A172 (cell line): ENCODE measurements around the gene SLC18A3. TPM values are rescaled to one million over a fixed set of nuclear protein-coding genes. Genes with fewer than 3 reads are reported as not detected.
A peak's percentile ranks its signal among the peaks of the same experiment; 100 is the strongest.

ENCODE experiments used
- DNase-seq: peaks from one replicate; pipeline ENCODE4 v3.0.0-alpha.2; 2015; ENCODE audit warnings: low spot score
- total RNA-seq: library from RNA; depleted of rRNA; stranded (reverse); fragments of >200 nt; shearing (Covaris generic); gene quantifications from 2 replicates; pipeline ENCODE4 v1.2.3, GENCODE V29; 2014; rRNA removed

The SLC18A3 gene
- not detected in 2 replicates for total RNA-seq

DNA sequence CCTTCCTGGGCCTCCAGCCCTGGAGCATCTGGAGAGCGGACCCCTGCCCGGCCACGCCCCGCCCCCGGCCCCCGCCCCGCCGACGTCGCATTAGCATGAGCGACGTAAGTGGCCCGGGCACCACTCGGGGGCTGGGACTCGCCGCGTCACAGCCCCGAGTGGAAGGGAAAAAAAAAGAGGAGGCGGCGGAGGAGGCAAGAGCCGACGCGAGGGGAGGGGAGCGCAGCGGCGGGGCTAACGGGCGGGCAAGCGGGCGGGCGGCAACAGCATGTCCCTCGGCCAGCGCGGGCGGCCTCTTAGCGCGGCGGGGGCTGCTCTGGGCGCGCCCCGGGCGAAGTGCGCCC lies at the start of gene SLC18A3:
Gene SLC18A3, plus strand, starts transcription at position 197 of the 344 bp plus-strand sequence. CDS start 431 bp downstream, outside the sequence.
- DNase-seq = no peak

DNA sequence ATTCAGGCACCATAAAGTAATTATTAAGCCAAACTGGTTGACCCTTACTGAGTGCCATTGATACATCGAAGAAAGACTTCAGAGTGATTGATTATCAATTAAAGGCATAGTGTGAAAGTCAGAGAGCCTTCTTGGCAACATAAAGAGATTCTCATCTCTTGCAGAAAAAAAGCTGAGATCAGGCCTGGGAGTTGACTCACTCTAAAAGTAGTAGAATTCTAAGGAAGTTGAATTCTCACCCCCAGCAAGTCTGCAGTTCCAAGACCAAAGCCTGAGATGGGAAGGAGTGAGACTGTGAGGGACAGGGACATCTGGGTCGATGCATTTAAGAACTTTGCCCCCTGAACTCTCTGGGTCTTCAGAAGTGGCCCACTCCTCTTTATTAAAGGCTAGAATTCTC lies 49.6 kb upstream of the SLC18A3 start:
- no peak for DNase-seq

DNA sequence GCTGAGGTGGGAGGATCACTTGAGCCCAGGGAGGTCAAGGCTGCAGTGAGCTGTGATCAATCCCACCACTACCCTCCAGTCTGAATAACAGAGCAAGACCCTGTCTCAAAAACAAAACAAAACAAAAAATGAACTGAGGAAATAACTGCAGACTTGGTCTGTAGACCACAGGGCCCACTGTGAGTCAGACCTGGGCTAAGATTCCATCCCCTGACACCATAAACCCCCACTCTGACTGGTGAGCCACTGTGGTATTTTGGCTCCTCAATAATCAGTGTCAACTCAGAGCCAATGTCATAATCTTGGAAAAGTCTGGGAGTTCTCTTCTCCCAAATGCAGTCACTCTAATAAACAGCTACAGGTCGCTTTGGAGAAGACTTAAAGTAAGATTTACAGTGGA lies 47.2 kb upstream of the SLC18A3 start:
- DNase-seq = no peak

DNA sequence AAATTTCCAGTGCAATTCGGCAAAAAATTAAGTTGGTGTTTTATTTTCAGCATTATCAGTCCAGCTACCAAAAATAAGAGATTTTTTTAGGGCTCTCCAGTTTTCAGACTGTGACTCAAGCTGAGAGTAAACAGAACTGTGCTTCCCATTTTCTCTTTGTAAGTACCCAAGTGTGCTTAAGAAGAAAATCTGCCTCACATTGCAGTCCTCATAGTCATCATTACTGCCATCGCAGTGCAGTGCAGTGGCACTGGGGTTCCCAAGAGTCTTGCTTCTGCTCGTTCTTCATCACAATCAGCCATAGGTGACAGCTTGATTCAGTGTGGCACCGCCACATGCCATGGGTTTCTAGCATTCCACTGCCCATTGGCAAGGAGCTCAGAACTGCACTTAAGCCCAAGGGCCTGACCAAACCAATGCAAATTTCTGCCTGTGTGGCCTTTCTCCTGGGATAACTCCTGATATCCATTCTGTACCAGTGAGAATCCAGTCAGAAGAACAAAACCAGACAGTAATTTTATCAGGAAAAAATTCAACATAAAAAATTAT lies 45.6 kb upstream of the SLC18A3 start:
- DNase-seq = no peak

DNA sequence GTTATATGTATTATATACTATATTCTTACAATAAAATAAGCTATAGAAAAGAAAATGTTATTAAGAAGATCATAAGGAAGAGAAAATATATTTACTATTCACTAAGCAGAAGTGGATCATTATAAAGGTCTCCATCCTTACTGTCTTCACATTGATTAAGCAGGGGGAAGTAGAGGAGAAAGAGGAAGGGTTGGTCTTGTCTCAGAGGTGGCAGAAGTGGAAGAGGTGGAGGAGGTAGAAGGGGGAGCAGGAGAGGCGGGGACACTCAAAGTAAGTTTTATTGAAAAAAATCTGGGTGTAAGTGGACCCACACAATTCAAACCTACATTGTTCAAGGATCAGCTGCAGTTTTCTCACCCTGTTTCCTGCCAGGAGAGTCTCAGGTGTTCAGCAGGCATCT lies 42.3 kb upstream of the SLC18A3 start:
- no peak for DNase-seq

DNA sequence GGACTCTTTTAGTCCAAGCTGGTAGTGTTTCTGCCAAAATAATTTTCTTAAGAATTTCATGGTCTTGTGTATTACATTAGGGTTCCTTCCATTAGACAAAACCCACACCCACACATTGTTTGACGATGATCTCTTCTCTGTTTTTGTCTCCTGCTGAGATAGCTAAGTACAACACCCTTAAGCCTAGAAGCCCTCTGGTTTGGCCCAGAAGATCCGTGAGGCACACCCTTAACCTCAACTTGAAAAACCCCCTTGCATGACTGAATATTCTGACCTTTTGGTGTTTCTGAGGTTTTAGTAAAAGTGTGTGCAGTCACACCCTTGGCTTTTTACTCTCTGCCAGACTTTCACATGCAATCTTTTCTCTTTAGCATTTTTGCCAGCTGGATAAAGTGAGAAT lies 41.9 kb upstream of the SLC18A3 start:
- peak; percentile 62 for DNase-seq

DNA sequence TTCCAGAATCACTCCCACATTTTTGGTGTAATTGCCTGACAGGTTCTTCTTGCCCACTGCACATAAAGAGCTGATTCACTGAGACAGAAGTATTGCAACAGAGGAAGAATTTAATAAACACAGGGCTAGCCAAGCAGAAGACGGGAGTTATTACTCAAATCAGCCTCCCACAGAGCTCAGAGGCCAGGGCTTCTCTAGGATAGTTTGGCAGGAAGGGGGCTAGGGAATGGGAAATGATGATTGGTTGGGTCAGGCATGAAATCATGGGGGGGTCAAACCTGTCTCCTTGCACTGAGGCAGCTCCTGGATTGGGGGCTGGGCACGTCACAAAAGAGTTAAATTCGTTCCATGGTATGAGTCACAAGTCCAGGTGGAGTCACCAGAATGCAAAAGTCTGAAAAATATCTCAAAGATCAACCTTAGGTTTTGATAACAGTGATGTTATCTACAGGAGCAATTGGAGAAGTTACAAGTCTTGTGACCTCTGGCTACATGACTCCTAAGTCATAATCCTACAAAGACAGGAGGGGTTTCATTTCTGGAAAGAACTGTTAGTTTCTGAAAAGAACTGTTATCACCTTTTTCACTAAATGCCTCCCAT lies 41.0 kb upstream of the SLC18A3 start:
- no peak for DNase-seq

DNA sequence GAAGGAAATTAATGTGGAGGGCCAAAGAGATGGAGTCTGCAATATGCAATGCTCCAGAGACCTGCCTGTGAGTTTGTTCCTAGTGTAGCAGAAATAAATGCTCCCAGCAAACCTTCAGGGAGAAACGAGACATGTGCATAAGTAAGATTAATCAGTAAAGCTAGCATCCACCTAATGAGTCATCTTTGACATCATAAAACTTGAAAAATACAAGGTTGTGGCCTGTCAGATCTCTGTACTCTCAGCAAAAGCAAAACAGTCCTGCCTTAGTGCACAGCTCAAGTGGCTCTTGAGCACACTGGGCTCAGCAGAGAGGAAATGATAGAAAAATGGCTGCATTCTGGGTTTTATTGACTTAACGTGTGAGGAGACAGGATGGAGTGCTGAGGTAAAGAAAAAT lies 38.7 kb upstream of the SLC18A3 start:
- DNase-seq = peak; percentile 60

DNA sequence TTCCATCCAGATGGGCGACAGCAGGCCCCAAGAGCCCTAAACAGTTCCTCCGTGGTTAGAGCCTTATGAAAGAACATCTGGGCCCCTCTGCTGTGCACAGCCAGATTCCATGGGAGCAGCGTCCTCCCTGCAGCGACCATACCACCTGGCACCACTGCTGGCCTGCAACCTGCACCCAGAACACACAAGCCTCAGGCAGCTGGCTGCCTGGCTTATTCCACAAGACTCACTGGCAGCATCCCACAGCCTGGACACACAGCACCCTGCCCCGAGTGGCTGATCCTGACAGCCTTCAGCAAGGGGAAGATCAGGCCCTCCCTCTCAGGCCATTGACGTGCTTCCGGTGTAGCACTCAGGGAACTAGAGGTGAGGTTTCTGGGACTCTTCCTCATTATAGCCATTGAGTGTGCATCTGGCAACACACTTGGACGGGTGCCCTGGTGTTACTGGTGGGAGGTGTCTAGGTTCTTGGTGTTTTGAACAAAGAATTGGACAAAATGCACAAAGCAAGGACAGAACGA lies 37.5 kb upstream of the SLC18A3 start:
- no peak for DNase-seq

DNA sequence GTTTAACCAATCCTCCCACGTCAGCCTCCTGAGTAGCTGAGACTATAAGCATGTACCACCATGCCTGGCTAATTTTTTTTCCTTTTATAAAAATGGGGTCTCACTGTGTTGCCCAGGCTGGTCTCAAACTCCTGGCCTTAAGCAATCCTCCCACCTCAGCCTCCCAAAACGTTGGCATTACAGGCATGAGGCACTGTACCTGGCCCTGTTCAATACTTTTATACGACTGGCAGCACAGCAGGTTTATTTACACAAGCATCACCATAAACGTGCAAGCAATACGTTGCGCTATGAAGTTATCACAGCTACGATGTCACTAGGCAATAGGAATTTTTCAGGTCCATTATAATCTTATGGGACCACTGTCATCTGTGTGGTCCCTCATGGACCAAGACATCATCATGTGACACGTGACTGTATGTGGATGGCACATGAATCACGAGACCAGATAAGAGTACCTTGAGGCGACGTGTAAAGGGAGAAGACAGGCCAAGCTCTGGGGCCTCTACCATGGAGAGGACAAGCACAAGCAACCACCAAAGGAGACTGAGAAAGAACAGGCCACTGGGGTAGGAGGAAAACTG lies 34.5 kb upstream of the SLC18A3 start:
- no peak for DNase-seq

DNA sequence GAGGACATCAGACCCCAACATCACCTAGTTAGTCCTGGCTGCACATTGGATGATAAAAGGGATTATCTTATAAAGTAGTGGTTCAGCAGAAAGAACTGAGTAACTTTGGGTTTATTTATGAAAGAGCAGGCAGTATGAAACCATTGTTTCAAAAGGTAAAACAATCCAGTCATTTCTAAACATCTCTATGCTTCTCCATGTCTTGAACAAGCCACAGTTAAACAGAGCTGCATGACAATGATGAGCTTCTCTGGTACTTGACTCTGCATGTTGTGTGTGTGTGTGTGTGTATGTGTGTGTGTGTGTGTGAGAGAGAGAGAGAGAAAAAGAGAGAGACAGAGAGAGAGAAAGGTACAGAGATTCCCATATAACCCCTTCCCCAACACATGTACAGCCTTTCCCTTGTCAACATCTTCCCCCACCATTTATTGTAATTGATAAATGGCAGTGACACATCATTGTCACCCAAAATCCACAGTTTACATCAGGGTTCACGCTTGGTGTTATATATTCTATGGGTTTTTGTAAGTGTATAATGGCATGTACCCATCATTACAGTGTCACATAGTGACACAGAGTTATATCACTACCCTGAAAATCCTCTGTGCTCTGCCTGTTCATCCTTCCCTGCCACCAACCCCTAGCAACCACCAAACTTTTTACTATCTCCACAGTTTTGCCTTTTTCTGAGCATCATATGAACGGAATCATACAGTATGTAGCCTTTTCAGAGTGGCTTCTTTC lies 32.8 kb upstream of the SLC18A3 start:
- no peak for DNase-seq

DNA sequence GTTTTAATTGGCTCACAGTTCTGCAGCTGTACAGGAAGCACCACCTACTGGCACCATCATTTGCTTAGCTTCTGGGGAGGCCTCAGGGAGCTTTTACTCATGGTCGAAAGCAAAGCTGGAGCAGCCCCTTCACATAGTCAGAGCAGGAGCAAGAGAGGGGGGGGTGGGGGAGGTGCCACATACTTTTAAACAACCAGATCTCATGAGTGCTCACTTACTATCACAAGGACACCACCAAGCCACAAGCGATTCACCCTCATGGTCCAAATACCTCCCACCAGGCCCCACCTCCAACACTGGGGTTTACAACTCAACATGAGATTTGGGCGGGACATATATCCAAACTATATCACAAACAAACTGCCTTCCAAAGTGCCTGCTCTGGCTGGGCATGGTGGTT lies 31.7 kb upstream of the SLC18A3 start:
- no peak for DNase-seq

DNA sequence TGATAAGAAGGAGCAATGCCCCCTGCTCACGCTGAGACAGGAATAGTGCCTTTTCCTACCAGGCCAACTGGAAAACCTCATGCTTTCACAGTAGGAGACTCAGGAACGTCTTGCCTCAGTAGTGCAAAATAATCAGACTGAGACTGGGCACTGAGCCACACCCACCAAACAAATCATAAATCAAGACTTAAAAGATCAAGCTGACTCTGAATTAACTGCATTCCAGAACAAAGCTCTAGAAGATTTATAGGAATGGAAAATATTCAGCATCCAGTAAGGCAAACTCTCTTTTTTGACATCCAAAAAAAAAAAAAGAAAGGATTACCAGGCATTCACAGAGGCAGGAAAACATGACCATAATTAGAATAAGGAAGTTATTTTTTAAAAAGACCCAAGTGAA lies 30.5 kb upstream of the SLC18A3 start:
- peak; percentile 42 for DNase-seq

DNA sequence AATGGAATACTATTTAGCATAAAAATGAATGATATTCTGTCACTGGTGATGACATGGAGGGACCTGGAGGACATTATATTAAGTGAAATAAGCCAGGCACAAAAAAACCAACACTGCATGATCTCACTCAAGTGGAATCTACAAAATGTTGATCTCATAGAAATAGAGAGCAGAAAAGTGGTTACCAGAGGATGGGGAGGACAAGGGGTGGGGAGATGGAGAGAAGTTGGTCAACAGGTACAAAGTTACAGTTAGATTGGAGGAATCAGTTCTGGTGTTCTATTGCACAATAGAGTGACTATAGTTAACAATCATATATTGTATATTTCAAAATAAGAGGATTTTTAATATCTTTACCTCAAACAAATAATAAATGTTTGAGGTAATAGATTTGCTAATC lies 24.7 kb upstream of the SLC18A3 start:
- DNase-seq = no peak

DNA sequence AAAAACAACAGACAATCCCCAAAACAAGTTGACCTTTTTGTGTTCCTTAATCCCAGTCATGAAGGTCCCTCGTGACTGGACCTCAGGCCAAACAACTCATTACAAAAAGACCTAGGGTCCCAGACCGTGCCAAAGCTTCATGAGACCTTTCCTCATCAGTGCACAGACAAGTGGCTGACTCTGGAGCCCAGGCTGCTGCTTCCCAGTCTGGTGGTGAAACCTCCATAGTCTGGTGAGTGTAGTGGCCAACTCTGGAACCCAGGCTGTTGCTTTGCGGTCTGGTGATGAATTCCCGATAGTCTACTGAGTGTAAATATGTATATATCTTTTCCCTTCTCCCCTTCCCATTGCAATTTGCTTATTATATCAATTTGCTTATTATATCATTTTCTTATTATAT lies 22.1 kb upstream of the SLC18A3 start:
- DNase-seq = no peak

DNA sequence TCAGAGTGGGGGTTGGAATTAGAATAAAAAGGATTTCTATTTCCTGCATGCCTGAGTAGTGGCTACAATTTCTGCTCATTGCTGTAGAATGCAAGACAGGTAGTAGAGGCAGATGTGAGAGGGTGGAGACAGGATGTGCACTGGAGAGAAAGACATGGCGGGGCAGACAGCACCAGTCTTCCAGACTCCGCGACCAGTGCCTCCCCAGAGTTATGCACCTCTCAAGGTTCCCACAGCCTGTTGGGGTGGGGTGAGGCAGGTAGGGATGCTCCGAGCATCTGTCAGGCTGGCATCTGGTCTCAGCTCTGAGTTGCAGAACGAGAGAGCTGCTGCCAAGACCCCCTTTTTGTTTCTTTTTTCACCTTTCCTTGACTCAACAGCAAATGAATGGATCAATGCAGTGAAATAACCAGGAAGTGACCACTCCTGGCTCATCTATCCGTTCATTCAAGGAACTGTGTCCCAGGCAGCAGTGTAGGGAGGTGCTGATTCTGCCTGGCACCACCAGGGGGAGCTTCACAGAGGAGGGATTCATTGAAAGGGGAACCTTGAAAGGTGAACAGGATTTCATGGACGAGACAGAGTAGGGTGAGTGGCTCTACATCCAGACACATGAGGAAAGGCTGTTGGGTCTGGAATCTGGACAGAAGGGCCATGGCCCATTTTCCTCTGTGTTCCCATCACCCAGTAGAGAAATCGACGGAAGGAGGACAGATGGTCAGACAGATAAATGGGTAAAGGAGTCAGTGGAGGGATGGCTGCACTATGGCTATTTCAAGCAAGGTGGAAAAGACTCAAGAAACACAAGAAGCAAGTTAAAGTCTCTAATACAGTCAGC lies 17.2 kb upstream of the SLC18A3 start:
- peak; percentile 49 for DNase-seq

DNA sequence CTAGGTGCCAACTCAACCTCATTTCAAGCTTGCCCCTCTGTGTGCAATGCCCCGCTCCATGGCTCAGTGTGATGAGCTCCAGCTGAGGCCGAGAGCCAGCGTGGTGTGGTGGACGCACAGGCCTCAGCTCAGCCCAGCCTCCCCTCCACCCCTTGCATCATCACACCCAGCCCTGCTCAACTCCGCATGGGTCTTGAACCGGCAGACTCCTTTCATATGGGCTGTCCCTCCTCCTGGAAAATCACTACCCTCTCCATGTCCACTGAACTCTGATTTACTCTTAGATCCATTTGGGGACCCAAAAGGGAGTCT lies 16.6 kb upstream of the SLC18A3 start:
- DNase-seq = no peak

DNA sequence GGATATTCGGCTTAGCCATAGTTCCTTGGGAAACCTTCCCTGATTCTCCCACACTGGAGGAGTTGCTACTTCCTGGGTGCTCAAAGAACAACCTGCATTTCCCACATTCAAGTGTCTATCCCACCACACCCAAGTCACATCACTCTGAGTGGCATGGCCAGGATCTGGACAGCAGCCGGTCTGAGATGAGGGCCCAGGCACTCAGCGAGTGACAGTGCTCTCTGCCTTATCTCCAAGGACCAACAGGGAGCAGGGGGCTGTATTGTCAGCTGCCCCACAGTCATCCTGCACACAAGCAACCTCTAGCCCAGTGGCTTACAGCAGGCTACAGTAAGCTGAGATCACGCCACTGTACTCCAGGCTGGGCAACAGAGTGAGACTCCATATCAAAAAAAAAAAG lies 16.1 kb upstream of the SLC18A3 start:
- DNase-seq = no peak

DNA sequence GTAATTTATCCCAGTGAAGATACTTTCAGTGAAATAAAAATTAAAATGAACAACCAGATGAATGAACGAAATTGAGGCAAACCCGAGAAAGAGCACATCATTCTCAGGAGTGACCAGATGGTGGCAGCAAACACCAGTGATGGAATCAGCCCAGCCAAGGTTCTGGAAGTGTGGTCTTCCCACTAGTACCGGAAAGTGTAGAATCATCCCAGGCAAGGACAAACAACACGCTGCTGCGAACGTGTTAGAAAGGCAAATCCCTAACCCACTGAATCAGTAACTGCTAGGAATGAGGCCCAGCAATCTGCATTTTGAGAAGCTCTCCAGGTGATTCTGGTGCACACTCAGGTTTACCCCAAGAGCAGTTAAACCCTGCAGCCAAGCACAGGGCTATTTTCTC lies 15.5 kb upstream of the SLC18A3 start:
- peak; percentile 69 for DNase-seq

DNA sequence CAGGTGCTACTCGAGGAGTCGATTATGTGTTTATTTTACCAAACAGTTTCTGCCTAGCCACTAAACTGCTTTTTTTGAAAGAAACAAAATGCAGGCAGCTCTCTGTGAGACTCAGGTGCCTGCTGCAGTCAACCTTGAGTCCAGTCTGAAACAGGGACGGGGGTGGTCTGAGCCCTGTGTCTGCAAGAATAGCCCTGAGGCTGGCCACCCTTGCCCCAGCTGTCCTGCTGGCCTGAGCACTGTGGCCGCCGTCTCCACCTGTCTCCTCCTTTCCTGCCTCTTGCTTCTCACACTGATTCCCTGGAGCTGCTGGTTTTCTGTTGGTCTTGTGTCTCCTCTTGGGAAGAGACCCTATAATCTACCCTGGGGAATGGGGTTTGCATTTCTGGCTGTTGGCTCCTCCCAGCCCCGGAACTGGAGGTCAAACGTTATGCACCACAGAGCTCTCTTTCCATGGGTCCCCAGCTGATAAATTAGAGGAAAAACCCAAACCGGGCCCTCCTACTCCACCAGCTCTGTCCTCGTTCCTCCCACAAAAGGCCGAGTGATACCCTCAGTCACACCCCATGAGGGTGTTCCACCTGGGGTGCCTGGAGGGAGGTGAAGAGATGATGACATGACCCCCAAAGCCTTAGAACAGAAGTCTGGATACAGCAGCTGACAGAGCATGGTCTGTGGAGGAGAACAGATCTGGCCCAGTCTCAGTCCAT lies 15.0 kb upstream of the SLC18A3 start:
- no peak for DNase-seq

DNA sequence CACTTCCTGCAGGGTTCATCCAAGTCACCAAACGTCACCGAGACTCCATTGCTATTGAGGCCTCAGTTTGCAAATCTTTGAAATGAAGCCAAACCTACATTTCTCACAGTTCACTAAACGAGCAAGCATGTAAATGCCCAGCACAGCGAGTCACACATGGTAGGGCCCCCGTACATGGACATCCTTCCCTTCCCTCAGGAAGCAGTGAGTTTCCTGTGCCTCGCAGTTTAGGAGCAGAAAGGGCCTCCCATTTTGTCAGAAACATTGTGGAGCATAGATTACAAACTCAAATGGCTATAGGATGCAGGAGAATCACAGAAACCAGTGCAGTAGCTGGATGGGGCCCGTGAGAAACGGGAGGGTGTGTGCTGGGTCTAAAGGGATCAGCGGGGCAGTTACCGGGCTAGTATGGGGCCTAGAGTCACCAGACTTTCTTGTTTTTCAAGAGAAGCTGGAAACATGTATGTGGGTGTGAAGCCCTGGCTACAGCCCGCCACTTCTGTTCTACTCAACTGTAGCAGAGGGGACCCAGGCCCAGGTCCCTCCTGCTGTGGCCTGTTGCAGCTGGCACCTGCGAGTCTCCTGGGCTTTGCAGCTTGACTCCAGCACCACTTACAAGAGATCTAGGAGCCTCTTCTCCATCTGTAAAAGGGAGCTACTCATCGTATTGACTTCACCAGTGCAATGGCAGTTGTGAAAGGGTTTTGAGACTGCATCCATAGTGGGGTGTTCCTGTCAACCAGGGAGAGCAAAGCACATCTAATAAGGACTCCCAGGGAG lies 14.2 kb upstream of the SLC18A3 start:
- no peak for DNase-seq
